K562 (cell line): Measurements from ENCODE around the gene CST3. TPM values are rescaled to one million over a fixed set of nuclear protein-coding genes. Genes with fewer than 3 reads are reported as not detected.

Source experiments
- HMG20B ChIP-seq: fragments of 250-450 bp; sonication (Bioruptor Pico); IDR thresholded peaks from 2 replicates; pipeline ENCODE4 v1.5.0; 2021; ENCODE audit warnings: mild to moderate bottlenecking
- RFX5 ChIP-seq: IDR thresholded peaks from 2 replicates; pipeline ENCODE4 v1.6.1; 2011; ENCODE audit warnings: low read depth, mild to moderate bottlenecking, improper control_type of control experiment, low read length
- SPI1 ChIP-seq: IDR thresholded peaks from 2 replicates; pipeline ENCODE4 v1.6.1; 2011; ENCODE audit warnings: low read depth, low read length, control low read depth, borderline replicate concordance
- VEZF1 ChIP-seq: fragments of 200-800 bp; sonication (Bioruptor generic); IDR thresholded peaks from 2 replicates; pipeline ENCODE4 v1.6.1; 2017; ENCODE audit warnings: missing genetic modification characterization, missing compliant biosample characterization
- YY1 ChIP-seq, 3 experiments: IDR thresholded peaks; 2 replicates each; pipeline ENCODE4 v1.6.1; 2011; ENCODE audit warnings: low read length in 2 of 3, mild to moderate bottlenecking in 2 of 3, moderate library complexity in 2 of 3, borderline replicate concordance in 1 of 3, control low read depth in 1 of 3, low read depth in 1 of 3; ENCODE audit not compliant: insufficient read depth in 3 of 3, insufficient replicate concordance in 2 of 3, control insufficient read depth in 1 of 3, insufficient read length in 1 of 3; ENCODE audit errors: extremely low read depth in 1 of 3
- ZNF436 ChIP-seq: fragments of 250-450, 450-650 bp; sonication (Bioruptor Pico); formaldehyde crosslinking; IDR thresholded peaks from 2 replicates; pipeline ENCODE4 v1.7.0; 2020; ENCODE audit warnings: mild to moderate bottlenecking
- ZNF511 ChIP-seq: sonication (generic); formaldehyde crosslinking; IDR thresholded peaks from 2 replicates; pipeline ENCODE4 v1.8.0; 2022; ENCODE audit warnings: mild to moderate bottlenecking, missing genetic modification reagents
- polyA plus RNA-seq, 8 experiments: library from polyadenylated mRNA; depleted of rRNA in 4 of 8; stranded (reverse) in 5 of 8; unstranded in 3 of 8; fragments of >200 nt; fragmentation: Nextera tagmentation in 2 of 8; fragmentation: Illumina TruSeq in 1 of 8; extraction: Ambion mirVana in 2 of 8; extraction: Trizol in 1 of 8; gene quantifications; 2 replicates each; pipeline versions ENCODE4 v1.2.1 to v1.2.3, GENCODE V29; 2011 to 2014; ENCODE audit warnings: inconsistent platforms in 1 of 8, missing spikeins in 1 of 8
- total RNA-seq, 7 experiments: library from RNA; depleted of rRNA in 6 of 7; stranded (reverse); fragments of >200 nt in 6 of 7; fragmentation: Illumina TruSeq in 2 of 7; extraction: Trizol in 2 of 7; gene quantifications; 2 replicates each; pipeline versions ENCODE4 v1.2.1 to v1.2.3, GENCODE V29; 2011 to 2021; ENCODE audit warnings: low replicate concordance in 1 of 7
- TF ChIP-seq, protein P1 (sequence below), 2 experiments: IDR thresholded peaks; 2 replicates each; pipeline ENCODE4 v1.6.1; 2012; ENCODE audit warnings: improper control_type of control experiment in 2 of 2, low read depth in 2 of 2, low read length in 2 of 2, borderline replicate concordance in 1 of 2

Gene CST3
- total and polyA plus RNA-seq, 9 of the 15 experiments (the other 6 are each of a cell fraction or from before 2014, with no cell fraction given), result 8.7 to 113 (median 48.5) TPM

- TF ChIP-seq VEZF1 (CRISPR knock-in tag), result no peak
- no peak for TF ChIP-seq HMG20B (CRISPR knock-in tag)
- TF ChIP-seq YY1 (IDR thresholded peaks at IDR 0.05; ENCODE audit: borderline replicate concordance in 1 of 3, control insufficient read depth in 1 of 3, extremely low read depth in 1 of 3, insufficient read depth in 3 of 3, insufficient read length in 1 of 3, insufficient replicate concordance in 2 of 3, low read depth in 1 of 3, low read length in 2 of 3), result no peak
- no peak for TF ChIP-seq RFX5
- no peak for TF ChIP-seq ZNF436
- no peak for TF ChIP-seq ZNF511 (CRISPR knock-in tag)
- no peak for TF ChIP-seq SPI1
- TF ChIP-seq, protein P1, sequence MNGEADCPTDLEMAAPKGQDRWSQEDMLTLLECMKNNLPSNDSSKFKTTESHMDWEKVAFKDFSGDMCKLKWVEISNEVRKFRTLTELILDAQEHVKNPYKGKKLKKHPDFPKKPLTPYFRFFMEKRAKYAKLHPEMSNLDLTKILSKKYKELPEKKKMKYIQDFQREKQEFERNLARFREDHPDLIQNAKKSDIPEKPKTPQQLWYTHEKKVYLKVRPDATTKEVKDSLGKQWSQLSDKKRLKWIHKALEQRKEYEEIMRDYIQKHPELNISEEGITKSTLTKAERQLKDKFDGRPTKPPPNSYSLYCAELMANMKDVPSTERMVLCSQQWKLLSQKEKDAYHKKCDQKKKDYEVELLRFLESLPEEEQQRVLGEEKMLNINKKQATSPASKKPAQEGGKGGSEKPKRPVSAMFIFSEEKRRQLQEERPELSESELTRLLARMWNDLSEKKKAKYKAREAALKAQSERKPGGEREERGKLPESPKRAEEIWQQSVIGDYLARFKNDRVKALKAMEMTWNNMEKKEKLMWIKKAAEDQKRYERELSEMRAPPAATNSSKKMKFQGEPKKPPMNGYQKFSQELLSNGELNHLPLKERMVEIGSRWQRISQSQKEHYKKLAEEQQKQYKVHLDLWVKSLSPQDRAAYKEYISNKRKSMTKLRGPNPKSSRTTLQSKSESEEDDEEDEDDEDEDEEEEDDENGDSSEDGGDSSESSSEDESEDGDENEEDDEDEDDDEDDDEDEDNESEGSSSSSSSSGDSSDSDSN (IDR thresholded peaks at IDR 0.05; ENCODE audit: borderline replicate concordance in 1 of 2, low read depth in 2 of 2, low read length in 2 of 2), result no peak
These were observed 27.2 kb upstream of the CST3 start (continued) for GRCh38 chr20:23664954-23665353.
